IPS-15b (cell line): Measurements from ENCODE around the gene MYO7B.
"Not testable (repeated sequence)": the region's sequence is repeated elsewhere in the genome, so short reads cannot be mapped to it uniquely, and the experiment has no call there.

Experiments used
- H3K27me3 ChIP-seq: one replicate; pipeline ENCODE4 v1.6.1; 2013; ENCODE audit warnings: low read length; ENCODE audit not compliant: control insufficient read depth, insufficient read depth
- H3K36me3 ChIP-seq: one replicate; pipeline ENCODE4 v1.6.1; 2013; ENCODE audit warnings: low read length; ENCODE audit not compliant: control insufficient read depth, insufficient read depth
- H3K4me1 ChIP-seq: one replicate; pipeline ENCODE4 v1.6.1; 2013; ENCODE audit warnings: mild to moderate bottlenecking, low read length; ENCODE audit not compliant: control insufficient read depth, insufficient read depth
- H3K4me3 ChIP-seq: one replicate; pipeline ENCODE4 v1.5.1; 2013; ENCODE audit warnings: low read depth, low read length
- H3K9ac ChIP-seq: one replicate; pipeline ENCODE4 v1.6.1; 2013; ENCODE audit warnings: low read depth, mild to moderate bottlenecking, low read length
- H3K9me3 ChIP-seq: one replicate; pipeline ENCODE4 v1.6.1; 2013; ENCODE audit warnings: mild to moderate bottlenecking, low read length; ENCODE audit not compliant: control insufficient read depth, insufficient read depth

The MYO7B gene

DNA sequence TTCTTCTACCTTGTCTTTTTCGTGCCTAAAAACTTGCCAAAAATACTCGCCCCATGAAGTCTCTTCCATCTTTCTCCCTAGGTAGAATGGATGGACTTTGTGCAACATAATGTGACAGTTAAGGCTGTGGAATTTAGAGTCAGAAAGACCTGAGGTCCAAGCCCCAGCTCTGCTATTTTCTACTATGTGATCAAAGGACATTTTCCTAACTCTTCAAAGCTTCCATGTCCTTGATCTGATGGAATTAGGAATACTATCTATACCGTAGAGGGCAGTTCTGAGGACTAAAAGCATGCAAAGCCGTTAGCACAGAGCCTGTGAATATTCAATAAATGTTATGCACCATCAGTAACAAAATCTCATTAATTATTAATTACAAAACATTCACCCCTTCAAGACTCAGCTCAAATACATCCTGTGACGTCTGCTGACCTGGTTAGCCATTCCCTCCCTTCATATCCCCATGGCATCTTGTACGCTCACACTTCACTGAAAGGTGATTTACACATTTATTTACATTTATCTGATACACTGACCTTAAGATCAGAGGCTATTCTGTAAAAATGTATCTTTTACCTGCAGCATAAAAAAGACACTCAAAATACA is 24.3 kb upstream of the MYO7B start:
- H3K27me3 ChIP-seq = no peaks in the 10 kb centered on the region
- no peak overlapping the region for H3K9ac ChIP-seq
- H3K4me1 ChIP-seq = peaks cover 25% of the 10 kb centered on the region
- no peak overlapping the region for H3K4me3 ChIP-seq
- no peaks in the 10 kb centered on the region for H3K9me3 ChIP-seq
- no peaks in the 10 kb centered on the region for H3K36me3 ChIP-seq

DNA sequence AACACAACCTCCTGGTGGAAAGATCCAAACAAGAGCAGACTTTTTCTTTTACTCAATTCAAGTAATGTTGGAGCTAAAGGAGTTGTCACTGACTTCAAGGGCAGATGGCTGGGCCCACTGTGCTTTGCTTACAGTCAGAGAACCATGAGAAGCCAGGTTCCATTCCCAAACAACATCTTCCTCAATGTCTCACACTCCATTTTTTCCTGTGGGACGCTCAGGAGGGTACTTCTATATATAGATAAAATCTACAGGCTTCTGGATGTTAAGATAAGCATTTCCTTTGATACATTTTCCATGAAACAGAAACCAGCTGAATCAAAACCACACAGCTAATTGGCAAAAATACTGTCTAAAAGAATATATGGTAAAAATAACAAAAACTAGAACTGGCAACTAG is 23.6 kb upstream of the MYO7B start:
- H3K4me3 ChIP-seq = no peak overlapping the region
- H3K27me3 ChIP-seq = no peaks in the 10 kb centered on the region
- no peaks in the 10 kb centered on the region for H3K9me3 ChIP-seq
- H3K4me1 ChIP-seq = peaks cover 25% of the 10 kb centered on the region
- peaks cover 2% of the 10 kb centered on the region for H3K36me3 ChIP-seq
- no peak overlapping the region for H3K9ac ChIP-seq

DNA sequence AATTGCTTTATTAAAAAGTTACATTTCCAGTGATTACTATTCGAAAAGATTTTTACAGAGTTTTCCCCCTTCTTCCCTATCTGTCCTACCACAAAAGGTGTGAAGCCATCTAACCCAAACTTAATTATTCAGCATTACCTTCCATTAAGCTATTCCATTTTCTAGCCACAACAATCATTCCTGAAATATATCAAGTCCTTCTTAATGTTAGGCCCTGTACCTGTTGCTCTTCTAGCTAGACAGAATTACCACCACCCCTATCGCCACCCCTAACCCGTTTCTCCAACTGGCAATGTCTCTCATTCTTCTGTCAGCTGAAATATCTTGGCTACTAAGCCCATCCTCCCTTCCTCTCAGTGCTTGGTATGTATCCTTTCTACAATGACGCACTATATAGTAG is 23.1 kb upstream of the MYO7B start:
- Histone ChIP-seq H3K9ac (no peak overlapping the region), H3K4me3 (no peak overlapping the region), H3K36me3 (peaks cover 2% of the 10 kb centered on the region), H3K27me3 (no peaks in the 10 kb centered on the region), H3K4me1 (peaks cover 25% of the 10 kb centered on the region), H3K9me3 (no peaks in the 10 kb centered on the region)

DNA sequence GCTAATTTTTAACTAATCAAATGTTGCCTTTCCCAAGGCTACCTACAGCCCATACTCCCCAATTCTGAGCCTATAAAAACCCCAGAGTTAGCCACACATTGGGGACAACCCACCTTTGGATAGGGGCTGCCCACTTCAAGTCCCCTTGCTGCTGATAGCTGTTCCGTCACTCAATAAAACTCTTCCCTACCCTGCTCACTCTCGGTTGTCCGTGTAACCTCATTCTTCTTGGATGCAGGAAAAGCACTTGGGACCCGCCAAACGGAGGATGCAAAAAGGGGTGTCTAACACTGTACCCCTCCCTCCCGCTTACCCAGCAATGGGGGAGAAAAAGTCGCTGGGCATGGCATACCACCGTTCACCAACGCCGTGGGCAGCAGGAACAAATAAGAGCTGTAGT is 21.4 kb upstream of the MYO7B start:
- H3K9ac ChIP-seq = peak overlapping the region; percentile 19
- H3K9me3 ChIP-seq = no peaks in the 10 kb centered on the region
- H3K36me3 ChIP-seq = peaks cover 2% of the 10 kb centered on the region
- peaks cover 25% of the 10 kb centered on the region for H3K4me1 ChIP-seq
- H3K4me3 ChIP-seq = no peak overlapping the region
- no peaks in the 10 kb centered on the region for H3K27me3 ChIP-seq

DNA sequence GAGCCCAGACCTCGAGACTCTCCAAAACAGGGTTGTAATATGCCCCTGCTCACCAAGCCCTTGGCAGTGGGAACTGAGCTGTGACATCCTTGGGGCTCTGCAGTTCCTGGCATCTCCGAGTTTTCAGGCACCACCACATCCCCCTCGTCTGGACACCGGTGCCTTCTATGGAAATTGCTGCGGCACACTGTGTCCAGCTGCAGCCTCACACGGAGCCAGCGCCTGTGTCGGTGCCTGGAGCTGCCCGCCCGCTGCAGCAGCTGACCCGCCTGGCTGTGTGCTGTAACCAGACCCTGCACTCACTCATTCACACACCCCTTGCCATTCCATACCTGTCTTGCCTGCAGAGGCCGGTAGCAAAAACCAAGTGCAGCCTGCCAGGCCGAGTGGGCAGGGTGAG is 21.0 kb upstream of the MYO7B start:
- peaks cover 25% of the 10 kb centered on the region for H3K4me1 ChIP-seq
- H3K4me3 ChIP-seq = no peak overlapping the region
- no peak overlapping the region for H3K9ac ChIP-seq
- H3K27me3 ChIP-seq = no peaks in the 10 kb centered on the region
- H3K36me3 ChIP-seq = peaks cover 2% of the 10 kb centered on the region
- H3K9me3 ChIP-seq = no peaks in the 10 kb centered on the region

DNA sequence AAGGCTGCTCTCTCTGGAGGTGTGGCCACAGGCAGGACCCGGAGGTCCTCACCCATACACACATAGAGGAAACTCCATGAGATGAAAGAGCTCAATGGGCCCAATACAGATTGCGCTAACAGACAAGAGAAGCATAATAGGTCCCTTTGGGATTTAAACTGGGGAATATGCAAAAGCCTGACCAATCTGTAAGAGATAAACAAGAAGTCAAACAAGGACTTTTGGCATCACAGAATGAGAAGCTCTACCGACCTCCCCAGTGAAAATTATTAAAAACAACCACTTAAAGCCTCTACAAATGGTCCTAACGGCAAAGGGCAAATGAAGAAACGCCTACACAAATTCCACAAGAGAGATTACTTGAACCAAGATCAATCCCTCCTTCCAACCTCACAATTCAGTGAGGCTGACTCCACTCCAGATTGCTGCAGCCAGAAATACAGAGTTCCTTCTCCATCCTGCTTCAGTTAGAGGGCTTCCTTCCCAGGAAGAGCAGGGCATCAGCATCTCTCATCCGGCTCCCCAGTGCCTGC is 20.0 kb upstream of the MYO7B start:
- Histone ChIP-seq H3K4me1 (peaks cover 25% of the 10 kb centered on the region), H3K36me3 (peaks cover 2% of the 10 kb centered on the region), H3K27me3 (no peaks in the 10 kb centered on the region), H3K9me3 (no peaks in the 10 kb centered on the region), H3K4me3 (no peak overlapping the region), H3K9ac (no peak overlapping the region)

DNA sequence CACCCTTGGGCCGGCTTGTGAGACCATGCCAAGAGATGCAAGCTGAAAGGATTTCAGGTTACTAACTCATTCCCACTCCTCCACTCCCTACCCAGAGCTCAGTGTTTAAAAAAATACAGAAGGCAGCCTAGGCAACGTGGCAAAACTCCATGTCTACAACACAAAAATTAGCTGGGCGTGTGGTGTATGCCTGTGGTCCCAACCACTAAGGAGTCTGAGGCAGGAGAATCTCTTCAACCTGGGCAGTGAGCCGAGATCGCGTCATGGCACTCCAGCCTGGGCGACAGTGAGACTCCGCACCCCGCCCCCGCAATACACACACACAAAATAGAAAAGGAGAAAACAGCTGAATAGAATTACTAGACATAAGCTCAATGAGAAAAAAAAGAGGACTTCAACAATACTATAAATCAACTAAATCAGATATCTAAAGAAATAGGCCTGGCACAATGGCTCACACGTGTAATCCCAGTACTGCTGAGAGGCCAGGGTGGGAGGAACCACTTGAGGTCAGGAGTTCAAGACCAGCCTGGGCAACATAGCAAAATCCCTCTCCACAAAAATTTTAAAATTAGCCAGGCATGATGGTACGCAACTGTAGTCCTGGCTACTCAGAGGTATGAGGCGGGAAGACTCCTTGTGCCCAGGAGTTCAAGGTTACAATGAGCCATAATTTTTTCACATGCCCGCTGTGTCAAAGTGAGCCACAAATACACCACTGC is 19.3 kb upstream of the MYO7B start:
- H3K36me3 ChIP-seq = peaks cover 2% of the 10 kb centered on the region
- H3K4me1 ChIP-seq = peaks cover 25% of the 10 kb centered on the region
- no peak overlapping the region for H3K4me3 ChIP-seq
- H3K9ac ChIP-seq = no peak overlapping the region
- no peaks in the 10 kb centered on the region for H3K27me3 ChIP-seq
- H3K9me3 ChIP-seq = no peaks in the 10 kb centered on the region

DNA sequence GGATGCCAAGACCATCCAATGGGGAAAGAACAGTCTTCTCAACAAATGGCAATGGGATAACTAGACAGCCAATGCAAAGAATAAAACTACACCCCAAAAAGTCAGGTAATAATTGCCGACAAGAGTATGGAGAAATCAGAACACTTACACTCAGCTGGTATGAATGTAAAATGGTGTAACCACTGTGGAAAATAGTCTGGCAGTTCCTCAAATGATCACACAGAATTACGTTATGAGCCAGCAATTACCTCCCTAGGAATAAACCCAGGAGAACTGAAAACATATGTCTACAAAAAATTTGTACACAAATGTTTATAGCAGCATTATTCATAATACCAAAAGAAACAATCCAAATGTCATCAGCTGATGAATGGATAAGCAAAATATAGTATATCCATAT is 18.0 kb upstream of the MYO7B start:
- no peak overlapping the region for H3K4me3 ChIP-seq
- H3K9ac ChIP-seq = no peak overlapping the region
- H3K36me3 ChIP-seq = peaks cover 2% of the 10 kb centered on the region
- H3K4me1 ChIP-seq = peaks cover 25% of the 10 kb centered on the region
- no peaks in the 10 kb centered on the region for H3K27me3 ChIP-seq
- no peaks in the 10 kb centered on the region for H3K9me3 ChIP-seq

DNA sequence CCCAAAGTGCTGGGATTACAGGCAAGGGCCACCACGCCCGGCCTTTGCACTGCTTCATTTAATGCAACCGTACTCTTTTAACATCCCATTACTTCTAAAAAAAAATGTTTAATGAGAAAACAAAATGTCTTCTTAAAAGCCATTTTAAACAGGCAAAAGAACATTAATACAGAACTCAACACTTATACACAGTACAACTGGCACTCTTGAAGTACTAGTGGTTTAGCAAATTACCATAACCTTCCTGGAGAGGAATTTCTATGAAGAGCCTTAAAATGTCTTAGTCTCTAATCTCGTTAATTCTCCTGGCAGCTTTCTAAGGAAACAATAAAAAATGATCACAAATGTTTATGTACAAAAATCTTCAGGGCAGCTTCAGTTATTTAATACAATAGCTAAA is 15.1 kb upstream of the MYO7B start:
- peaks cover 7% of the 10 kb centered on the region for H3K4me1 ChIP-seq
- H3K27me3 ChIP-seq = no peaks in the 10 kb centered on the region
- no peaks in the 10 kb centered on the region for H3K9me3 ChIP-seq
- H3K36me3 ChIP-seq = peaks cover 5% of the 10 kb centered on the region
- H3K9ac ChIP-seq = no peak overlapping the region
- H3K4me3 ChIP-seq = no peak overlapping the region

DNA sequence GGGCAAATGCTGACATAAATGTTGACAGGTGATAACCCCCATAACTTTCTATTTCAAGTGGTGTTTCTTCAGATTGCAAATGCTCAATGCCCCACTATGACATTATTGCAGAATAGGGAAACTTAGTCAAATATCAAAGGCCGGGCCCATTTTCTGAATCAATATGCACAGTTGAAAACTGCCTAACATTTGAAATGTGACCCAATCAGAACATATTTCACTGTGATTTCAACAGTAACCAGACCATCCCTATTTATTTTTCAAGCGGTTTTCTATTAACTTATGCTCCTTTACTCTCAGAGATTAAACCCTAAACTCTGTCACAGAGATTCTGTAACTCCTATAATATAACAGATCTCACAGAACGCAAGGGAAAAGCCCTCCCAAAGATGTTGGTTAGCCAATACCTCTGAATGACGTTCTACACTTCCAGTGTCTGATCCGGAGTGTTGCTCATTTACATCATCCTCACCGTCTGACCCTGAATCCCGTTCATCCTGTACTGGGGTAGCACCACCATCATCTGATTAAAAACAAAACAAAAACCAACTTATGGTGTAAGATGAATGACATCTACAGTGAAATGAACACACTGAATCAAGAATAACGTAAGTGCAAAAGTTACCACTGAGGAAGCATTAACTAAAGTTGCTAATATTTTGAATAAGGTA is 12.1 kb upstream of the MYO7B start:
- no peaks in the 10 kb centered on the region for H3K9me3 ChIP-seq
- H3K27me3 ChIP-seq = no peaks in the 10 kb centered on the region
- peaks cover 3% of the 10 kb centered on the region for H3K36me3 ChIP-seq
- H3K4me3 ChIP-seq = no peak overlapping the region
- peaks cover 6% of the 10 kb centered on the region for H3K4me1 ChIP-seq
- no peak overlapping the region for H3K9ac ChIP-seq

DNA sequence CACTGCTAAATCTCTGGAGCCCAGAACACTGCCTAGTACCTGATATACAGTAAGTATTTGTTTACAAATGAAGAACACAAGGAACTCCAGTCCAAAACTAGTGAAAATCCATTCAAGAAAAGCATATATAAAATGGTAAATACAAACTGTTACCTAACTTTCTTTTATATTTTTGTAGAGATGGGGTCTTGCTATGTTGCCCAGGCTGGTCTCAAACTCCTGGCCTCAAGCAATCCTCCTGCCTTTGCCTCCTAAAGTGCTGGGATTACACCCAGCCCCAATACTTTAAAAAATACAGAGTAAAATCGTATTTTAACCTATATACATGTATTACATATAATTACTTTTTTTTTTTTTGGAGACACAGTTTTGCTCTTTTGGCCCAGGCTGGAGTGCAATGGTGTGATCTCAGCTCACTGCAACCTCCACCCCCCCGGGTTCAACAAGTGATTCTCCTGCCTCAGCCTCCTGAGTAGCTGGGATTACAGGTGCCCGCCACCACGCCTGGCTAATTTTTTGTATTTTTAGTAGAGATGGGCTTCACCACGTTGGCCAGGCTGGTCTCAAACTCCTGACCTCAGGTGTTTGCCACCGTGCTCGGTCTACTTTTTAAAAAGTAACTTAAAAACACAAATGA is 11.2 kb upstream of the MYO7B start:
- H3K27me3 ChIP-seq, H3K4me3 ChIP-seq, H3K36me3 ChIP-seq, H3K9me3 ChIP-seq, H3K9ac ChIP-seq, H3K4me1 ChIP-seq: not testable (repeated sequence)
